ENCODE results near the gene ATXN7L2.

DNA sequence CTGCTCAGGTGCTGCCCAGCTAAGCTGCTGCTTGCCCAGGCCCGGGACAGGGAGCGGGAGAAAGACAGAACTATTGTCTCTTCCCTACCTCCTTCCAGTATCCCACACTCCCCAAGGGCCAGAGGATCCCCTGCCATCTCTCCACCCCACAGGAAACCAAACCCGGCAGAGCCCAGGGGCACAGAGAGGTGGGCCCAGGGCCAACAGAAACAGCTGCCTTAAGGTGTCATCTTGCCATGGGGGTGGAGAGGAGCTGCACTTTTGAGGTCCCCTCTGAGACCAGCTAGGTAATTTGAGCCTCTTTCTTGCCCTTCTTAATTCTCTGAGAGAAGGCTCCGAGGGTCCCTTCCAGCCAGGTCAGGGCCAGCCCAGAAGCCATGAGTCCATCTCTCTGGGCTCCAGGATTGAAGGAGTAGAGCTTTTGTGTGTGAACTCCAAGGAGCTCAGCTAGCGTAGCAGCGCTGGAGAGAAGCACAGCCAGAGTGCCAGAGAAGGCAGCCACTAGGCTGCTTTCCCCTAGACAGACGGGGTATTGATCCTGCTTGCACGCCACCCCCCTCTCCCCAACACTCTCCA lies 46.3 kb downstream of the ATXN7L2 start:
- TF ChIP-seq, protein P1, sequence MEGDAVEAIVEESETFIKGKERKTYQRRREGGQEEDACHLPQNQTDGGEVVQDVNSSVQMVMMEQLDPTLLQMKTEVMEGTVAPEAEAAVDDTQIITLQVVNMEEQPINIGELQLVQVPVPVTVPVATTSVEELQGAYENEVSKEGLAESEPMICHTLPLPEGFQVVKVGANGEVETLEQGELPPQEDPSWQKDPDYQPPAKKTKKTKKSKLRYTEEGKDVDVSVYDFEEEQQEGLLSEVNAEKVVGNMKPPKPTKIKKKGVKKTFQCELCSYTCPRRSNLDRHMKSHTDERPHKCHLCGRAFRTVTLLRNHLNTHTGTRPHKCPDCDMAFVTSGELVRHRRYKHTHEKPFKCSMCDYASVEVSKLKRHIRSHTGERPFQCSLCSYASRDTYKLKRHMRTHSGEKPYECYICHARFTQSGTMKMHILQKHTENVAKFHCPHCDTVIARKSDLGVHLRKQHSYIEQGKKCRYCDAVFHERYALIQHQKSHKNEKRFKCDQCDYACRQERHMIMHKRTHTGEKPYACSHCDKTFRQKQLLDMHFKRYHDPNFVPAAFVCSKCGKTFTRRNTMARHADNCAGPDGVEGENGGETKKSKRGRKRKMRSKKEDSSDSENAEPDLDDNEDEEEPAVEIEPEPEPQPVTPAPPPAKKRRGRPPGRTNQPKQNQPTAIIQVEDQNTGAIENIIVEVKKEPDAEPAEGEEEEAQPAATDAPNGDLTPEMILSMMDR (IDR thresholded peaks at IDR 0.05; ENCODE audit: low read length), result no peak
- TF ChIP-seq EZH2 (optimal IDR thresholded peaks at IDR 0.05; ENCODE audit: low read depth, low read length) (no peak), EZH2phosphoT487 (IDR thresholded peaks at IDR 0.05; ENCODE audit: low read length) (no peak)

All from MM.1S (cell line).